GM23338 (cell line): ENCODE measurements around the gene CRTC1. TPM values are rescaled to one million over a fixed set of nuclear protein-coding genes. Genes with fewer than 3 reads are reported as not detected.

ENCODE experiments used
- ATAC-seq: fragments of 200-7000 bp; cut with Tn5 transposase; 3 replicates; pipeline ENCODE4 v1.9.1; 2020
- DNase-seq: peaks from one replicate; pipeline ENCODE4 v3.0.0-alpha.2; 2015; ENCODE audit warnings: low spot score
- H2AFZ ChIP-seq: fragments of 200-600 bp; sonication (generic); 2 replicates; pipeline ENCODE4 v1.8.0; 2016; ENCODE audit warnings: antibody characterized with exemption, mild to moderate bottlenecking, moderate library complexity
- H3F3A ChIP-seq: fragments of 200-600 bp; sonication (generic); replicated peaks from 2 replicates; pipeline ENCODE4 v1.8.0; 2017; ENCODE audit warnings: antibody characterized with exemption, mixed run types, low read depth
- H3K27ac ChIP-seq: fragments of 200-600 bp; sonication (generic); 2 replicates; pipeline ENCODE4 v1.6.1; 2016; ENCODE audit warnings: low read depth
- H3K27me3 ChIP-seq: fragments of 200-600 bp; sonication (generic); 2 replicates; pipeline ENCODE4 v1.8.0; 2016; ENCODE audit warnings: mild to moderate bottlenecking, mixed run types, moderate library complexity; ENCODE audit not compliant: insufficient read depth
- H3K36me3 ChIP-seq: fragments of 200-600 bp; sonication (generic); 2 replicates; pipeline ENCODE4 v1.8.0; 2016; ENCODE audit warnings: mild to moderate bottlenecking; ENCODE audit not compliant: insufficient read depth
- H3K4me1 ChIP-seq: fragments of 200-600 bp; sonication (generic); 2 replicates; pipeline ENCODE4 v1.8.0; 2016; ENCODE audit warnings: mild to moderate bottlenecking, moderate library complexity; ENCODE audit not compliant: insufficient read depth
- H3K4me2 ChIP-seq: fragments of 200-600 bp; sonication (generic); 2 replicates; pipeline ENCODE4 v1.7.1; 2017; ENCODE audit warnings: mixed run types
- H3K4me3 ChIP-seq: fragments of 200-600 bp; sonication (generic); 2 replicates; pipeline ENCODE4 v1.6.1; 2016; ENCODE audit warnings: mixed run types
- H3K79me2 ChIP-seq: fragments of 200-600 bp; sonication (generic); replicated peaks from 2 replicates; pipeline ENCODE4 v1.8.0; 2017; ENCODE audit warnings: mild to moderate bottlenecking; ENCODE audit not compliant: insufficient read depth
- H3K9me2 ChIP-seq: fragments of 200-600 bp; sonication (generic); 2 replicates; pipeline ENCODE4 v1.8.0; 2017; ENCODE audit not compliant: insufficient read depth
- H4K20me1 ChIP-seq: fragments of 200-600 bp; sonication (generic); replicated peaks from 2 replicates; pipeline ENCODE4 v1.8.0; 2017; ENCODE audit warnings: mild to moderate bottlenecking; ENCODE audit not compliant: insufficient read depth
- H3K27ac Mint-ChIP-seq: 2 replicates; pipeline ENCODE4 v1.8.0; 2020; ENCODE audit warnings: inconsistent platforms, mild to moderate bottlenecking, moderate library complexity, mixed read lengths
- H3K27me3 Mint-ChIP-seq: 3 replicates; pipeline ENCODE4 v1.8.0; 2022; ENCODE audit warnings: low read depth, mild to moderate bottlenecking, moderate library complexity, mixed read lengths, inconsistent platforms; ENCODE audit not compliant: insufficient read depth, poor library complexity
- H3K36me3 Mint-ChIP-seq: 3 replicates; pipeline ENCODE4 v1.8.0; 2021; ENCODE audit warnings: low read depth, mild to moderate bottlenecking, inconsistent platforms, moderate library complexity, mixed read lengths
- H3K4me1 Mint-ChIP-seq: 3 replicates; pipeline ENCODE4 v1.8.0; 2020; ENCODE audit warnings: mild to moderate bottlenecking, inconsistent platforms, mixed read lengths
- H3K4me3 Mint-ChIP-seq: 3 replicates; pipeline ENCODE4 v1.8.0; 2021; ENCODE audit warnings: moderate library complexity, mild to moderate bottlenecking, inconsistent platforms, mixed read lengths
- H3K9me3 Mint-ChIP-seq: 3 replicates; pipeline ENCODE4 v1.8.0; 2020; ENCODE audit warnings: moderate library complexity, mild to moderate bottlenecking, inconsistent platforms, mixed read lengths
- CREB1 ChIP-seq: fragments of 250-450 bp; sonication (Bioruptor Pico); IDR thresholded peaks from 2 replicates; pipeline ENCODE4 v1.5.0; 2020; ENCODE audit warnings: low read depth, mild to moderate bottlenecking, moderate library complexity
- EZH2 ChIP-seq: fragments of 200-600 bp; sonication (generic); IDR thresholded peaks from one replicate; pipeline ENCODE4 v1.8.0; 2017; ENCODE audit warnings: antibody characterized with exemption, mild to moderate bottlenecking, low read depth; ENCODE audit not compliant: unreplicated experiment
- EZH2phosphoT487 ChIP-seq: fragments of 200-600 bp; sonication (generic); IDR thresholded peaks from one replicate; pipeline ENCODE4 v1.8.1; 2018; ENCODE audit warnings: antibody characterized with exemption; ENCODE audit not compliant: unreplicated experiment
- JUNB ChIP-seq: IDR thresholded peaks from one replicate; pipeline ENCODE4 v1.6.1; 2016; ENCODE audit warnings: antibody characterized with exemption; ENCODE audit not compliant: unreplicated experiment
- NANOG ChIP-seq: IDR thresholded peaks from 2 replicates; pipeline ENCODE4 v1.6.1; 2016; ENCODE audit warnings: antibody characterized with exemption, borderline replicate concordance
- POLR2AphosphoS5 ChIP-seq: IDR thresholded peaks from 2 replicates; pipeline ENCODE4 v1.6.1; 2016; ENCODE audit warnings: antibody characterized with exemption, low read depth
- STAT1 ChIP-seq: IDR thresholded peaks from one replicate; pipeline ENCODE4 v1.6.1; 2016; ENCODE audit warnings: antibody characterized with exemption; ENCODE audit not compliant: unreplicated experiment
- ZNF114 ChIP-seq: fragments of 250-450 bp; sonication (Bioruptor Pico); IDR thresholded peaks from 2 replicates; pipeline ENCODE4 v1.5.0; 2020; ENCODE audit warnings: mild to moderate bottlenecking, moderate library complexity
- ZNF331 ChIP-seq: fragments of 250-450 bp; sonication (Bioruptor Pico); IDR thresholded peaks from 2 replicates; pipeline ENCODE4 v1.5.0; 2020; ENCODE audit warnings: low read depth, mild to moderate bottlenecking, moderate library complexity
- polyA plus RNA-seq: library from polyadenylated mRNA; unstranded; fragments of >200 nt; fragmentation: Nextera tagmentation; extraction: Ambion mirVana; gene quantifications from 2 replicates; pipeline ENCODE4 v1.2.1, GENCODE V29; 2016
- total RNA-seq: library from RNA; depleted of rRNA; stranded (reverse); fragments of >200 nt; shearing (Covaris generic); gene quantifications from 2 replicates; pipeline ENCODE4 v1.2.3, GENCODE V29; 2014
- TF ChIP-seq, protein P1 (sequence below): IDR thresholded peaks from one replicate; pipeline ENCODE4 v1.6.1; 2018; ENCODE audit warnings: antibody characterized with exemption; ENCODE audit not compliant: unreplicated experiment
- TF ChIP-seq, protein P2 (sequence below): fragments of 250-450 bp; sonication (Bioruptor Pico); IDR thresholded peaks from 2 replicates; pipeline ENCODE4 v1.5.0; 2020; ENCODE audit warnings: mild to moderate bottlenecking, moderate library complexity
- TF ChIP-seq, protein P3 (sequence below): IDR thresholded peaks from 2 replicates; pipeline ENCODE4 v1.6.1; 2016; ENCODE audit warnings: antibody characterized with exemption
- TF ChIP-seq, protein P4 (sequence below), 2 experiments: fragments of 200-600 bp in 1 of 2; sonication (generic) in 1 of 2; conservative IDR thresholded peaks; 2 replicates each; pipeline versions ENCODE4 v1.5.1 to v1.6.1; 2016 to 2017; ENCODE audit warnings: antibody characterized with exemption in 2 of 2, low read depth in 2 of 2, mild to moderate bottlenecking in 2 of 2, moderate library complexity in 1 of 2

The CRTC1 gene
- total and polyA plus RNA-seq, 2 experiments from 2014 or later: 5.4 to 8.4 TPM

DNA sequence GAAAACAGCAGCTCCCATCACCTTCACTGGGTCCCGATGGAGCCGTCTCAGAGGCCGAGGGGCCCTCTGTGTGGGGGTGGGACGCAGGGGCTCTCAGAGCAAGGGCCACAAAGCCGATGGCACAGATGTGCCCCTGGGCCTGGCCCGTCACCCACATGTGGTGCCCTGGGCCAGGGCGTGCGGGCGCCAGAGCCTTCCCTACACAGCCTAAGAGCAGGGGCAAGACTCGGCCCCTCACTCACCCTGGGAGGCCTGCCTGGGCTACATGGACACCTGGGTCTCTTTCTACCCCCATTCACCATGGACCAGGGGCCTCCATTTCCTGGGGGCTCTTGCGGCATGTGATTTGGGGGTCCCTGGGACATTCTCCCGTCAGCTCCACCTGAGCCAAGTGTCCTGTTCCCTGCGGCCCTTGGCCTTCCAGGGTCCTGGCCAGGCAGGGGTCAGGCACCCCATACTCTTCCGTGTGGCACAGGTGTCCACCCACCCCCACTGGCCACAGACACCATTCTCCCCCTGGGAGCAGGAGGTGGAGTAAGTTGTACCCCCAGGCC lies 97.6 kb downstream of the CRTC1 start:
- TF ChIP-seq NANOG (no peak), POLR2AphosphoS5 (no peak), JUNB (no peak), ZNF331 (CRISPR knock-in tag) (no peak), ZNF114 (CRISPR knock-in tag) (no peak), EZH2phosphoT487 (no peak), CREB1 (no peak), EZH2 (no peak), STAT1 (no peak)
- TF ChIP-seq, protein P1, sequence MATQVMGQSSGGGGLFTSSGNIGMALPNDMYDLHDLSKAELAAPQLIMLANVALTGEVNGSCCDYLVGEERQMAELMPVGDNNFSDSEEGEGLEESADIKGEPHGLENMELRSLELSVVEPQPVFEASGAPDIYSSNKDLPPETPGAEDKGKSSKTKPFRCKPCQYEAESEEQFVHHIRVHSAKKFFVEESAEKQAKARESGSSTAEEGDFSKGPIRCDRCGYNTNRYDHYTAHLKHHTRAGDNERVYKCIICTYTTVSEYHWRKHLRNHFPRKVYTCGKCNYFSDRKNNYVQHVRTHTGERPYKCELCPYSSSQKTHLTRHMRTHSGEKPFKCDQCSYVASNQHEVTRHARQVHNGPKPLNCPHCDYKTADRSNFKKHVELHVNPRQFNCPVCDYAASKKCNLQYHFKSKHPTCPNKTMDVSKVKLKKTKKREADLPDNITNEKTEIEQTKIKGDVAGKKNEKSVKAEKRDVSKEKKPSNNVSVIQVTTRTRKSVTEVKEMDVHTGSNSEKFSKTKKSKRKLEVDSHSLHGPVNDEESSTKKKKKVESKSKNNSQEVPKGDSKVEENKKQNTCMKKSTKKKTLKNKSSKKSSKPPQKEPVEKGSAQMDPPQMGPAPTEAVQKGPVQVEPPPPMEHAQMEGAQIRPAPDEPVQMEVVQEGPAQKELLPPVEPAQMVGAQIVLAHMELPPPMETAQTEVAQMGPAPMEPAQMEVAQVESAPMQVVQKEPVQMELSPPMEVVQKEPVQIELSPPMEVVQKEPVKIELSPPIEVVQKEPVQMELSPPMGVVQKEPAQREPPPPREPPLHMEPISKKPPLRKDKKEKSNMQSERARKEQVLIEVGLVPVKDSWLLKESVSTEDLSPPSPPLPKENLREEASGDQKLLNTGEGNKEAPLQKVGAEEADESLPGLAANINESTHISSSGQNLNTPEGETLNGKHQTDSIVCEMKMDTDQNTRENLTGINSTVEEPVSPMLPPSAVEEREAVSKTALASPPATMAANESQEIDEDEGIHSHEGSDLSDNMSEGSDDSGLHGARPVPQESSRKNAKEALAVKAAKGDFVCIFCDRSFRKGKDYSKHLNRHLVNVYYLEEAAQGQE: no peak
- TF ChIP-seq, protein P2, sequence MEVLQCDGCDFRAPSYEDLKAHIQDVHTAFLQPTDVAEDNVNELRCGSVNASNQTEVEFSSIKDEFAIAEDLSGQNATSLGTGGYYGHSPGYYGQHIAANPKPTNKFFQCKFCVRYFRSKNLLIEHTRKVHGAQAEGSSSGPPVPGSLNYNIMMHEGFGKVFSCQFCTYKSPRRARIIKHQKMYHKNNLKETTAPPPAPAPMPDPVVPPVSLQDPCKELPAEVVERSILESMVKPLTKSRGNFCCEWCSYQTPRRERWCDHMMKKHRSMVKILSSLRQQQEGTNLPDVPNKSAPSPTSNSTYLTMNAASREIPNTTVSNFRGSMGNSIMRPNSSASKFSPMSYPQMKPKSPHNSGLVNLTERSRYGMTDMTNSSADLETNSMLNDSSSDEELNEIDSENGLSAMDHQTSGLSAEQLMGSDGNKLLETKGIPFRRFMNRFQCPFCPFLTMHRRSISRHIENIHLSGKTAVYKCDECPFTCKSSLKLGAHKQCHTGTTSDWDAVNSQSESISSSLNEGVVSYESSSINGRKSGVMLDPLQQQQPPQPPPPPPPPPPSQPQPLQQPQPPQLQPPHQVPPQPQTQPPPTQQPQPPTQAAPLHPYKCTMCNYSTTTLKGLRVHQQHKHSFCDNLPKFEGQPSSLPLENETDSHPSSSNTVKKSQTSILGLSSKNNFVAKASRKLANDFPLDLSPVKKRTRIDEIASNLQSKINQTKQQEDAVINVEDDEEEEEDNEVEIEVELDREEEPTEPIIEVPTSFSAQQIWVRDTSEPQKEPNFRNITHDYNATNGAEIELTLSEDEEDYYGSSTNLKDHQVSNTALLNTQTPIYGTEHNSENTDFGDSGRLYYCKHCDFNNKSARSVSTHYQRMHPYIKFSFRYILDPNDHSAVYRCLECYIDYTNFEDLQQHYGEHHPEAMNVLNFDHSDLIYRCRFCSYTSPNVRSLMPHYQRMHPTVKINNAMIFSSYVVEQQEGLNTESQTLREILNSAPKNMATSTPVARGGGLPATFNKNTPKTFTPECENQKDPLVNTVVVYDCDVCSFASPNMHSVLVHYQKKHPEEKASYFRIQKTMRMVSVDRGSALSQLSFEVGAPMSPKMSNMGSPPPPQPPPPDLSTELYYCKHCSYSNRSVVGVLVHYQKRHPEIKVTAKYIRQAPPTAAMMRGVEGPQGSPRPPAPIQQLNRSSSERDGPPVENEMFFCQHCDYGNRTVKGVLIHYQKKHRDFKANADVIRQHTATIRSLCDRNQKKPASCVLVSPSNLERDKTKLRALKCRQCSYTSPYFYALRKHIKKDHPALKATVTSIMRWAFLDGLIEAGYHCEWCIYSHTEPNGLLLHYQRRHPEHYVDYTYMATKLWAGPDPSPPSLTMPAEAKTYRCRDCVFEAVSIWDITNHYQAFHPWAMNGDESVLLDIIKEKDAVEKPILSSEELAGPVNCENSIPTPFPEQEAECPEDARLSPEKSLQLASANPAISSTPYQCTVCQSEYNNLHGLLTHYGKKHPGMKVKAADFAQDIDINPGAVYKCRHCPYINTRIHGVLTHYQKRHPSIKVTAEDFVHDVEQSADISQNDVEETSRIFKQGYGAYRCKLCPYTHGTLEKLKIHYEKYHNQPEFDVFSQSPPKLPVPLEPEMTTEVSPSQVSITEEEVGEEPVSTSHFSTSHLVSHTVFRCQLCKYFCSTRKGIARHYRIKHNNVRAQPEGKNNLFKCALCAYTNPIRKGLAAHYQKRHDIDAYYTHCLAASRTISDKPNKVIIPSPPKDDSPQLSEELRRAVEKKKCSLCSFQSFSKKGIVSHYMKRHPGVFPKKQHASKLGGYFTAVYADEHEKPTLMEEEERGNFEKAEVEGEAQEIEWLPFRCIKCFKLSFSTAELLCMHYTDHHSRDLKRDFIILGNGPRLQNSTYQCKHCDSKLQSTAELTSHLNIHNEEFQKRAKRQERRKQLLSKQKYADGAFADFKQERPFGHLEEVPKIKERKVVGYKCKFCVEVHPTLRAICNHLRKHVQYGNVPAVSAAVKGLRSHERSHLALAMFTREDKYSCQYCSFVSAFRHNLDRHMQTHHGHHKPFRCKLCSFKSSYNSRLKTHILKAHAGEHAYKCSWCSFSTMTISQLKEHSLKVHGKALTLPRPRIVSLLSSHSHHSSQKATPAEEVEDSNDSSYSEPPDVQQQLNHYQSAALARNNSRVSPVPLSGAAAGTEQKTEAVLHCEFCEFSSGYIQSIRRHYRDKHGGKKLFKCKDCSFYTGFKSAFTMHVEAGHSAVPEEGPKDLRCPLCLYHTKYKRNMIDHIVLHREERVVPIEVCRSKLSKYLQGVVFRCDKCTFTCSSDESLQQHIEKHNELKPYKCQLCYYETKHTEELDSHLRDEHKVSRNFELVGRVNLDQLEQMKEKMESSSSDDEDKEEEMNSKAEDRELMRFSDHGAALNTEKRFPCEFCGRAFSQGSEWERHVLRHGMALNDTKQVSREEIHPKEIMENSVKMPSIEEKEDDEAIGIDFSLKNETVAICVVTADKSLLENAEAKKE (CRISPR knock-in tag): no peak
- TF ChIP-seq, protein P3, sequence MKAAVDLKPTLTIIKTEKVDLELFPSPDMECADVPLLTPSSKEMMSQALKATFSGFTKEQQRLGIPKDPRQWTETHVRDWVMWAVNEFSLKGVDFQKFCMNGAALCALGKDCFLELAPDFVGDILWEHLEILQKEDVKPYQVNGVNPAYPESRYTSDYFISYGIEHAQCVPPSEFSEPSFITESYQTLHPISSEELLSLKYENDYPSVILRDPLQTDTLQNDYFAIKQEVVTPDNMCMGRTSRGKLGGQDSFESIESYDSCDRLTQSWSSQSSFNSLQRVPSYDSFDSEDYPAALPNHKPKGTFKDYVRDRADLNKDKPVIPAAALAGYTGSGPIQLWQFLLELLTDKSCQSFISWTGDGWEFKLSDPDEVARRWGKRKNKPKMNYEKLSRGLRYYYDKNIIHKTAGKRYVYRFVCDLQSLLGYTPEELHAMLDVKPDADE: no peak
- TF ChIP-seq, protein P4, sequence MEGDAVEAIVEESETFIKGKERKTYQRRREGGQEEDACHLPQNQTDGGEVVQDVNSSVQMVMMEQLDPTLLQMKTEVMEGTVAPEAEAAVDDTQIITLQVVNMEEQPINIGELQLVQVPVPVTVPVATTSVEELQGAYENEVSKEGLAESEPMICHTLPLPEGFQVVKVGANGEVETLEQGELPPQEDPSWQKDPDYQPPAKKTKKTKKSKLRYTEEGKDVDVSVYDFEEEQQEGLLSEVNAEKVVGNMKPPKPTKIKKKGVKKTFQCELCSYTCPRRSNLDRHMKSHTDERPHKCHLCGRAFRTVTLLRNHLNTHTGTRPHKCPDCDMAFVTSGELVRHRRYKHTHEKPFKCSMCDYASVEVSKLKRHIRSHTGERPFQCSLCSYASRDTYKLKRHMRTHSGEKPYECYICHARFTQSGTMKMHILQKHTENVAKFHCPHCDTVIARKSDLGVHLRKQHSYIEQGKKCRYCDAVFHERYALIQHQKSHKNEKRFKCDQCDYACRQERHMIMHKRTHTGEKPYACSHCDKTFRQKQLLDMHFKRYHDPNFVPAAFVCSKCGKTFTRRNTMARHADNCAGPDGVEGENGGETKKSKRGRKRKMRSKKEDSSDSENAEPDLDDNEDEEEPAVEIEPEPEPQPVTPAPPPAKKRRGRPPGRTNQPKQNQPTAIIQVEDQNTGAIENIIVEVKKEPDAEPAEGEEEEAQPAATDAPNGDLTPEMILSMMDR (conservative IDR thresholded peaks at IDR 0.05; ENCODE audit: low read depth in 2 of 2): no peak
- peaks cover 89% of the 10 kb centered on the region for H3K27me3 ChIP-seq

More for the DNA sequence above, 97.6 kb downstream of the CRTC1 start:
- no peak overlapping the region for H3K4me3 ChIP-seq
- DNase-seq (no peak), ATAC-seq (no peak)
- no peaks in the 10 kb centered on the region for H3F3A ChIP-seq
- Mint-ChIP-seq H3K4me1 (peaks cover 4% of the 10 kb centered on the region; the same call in 2 of the 3 replicates), H3K27me3 (peaks cover 75% of the 10 kb centered on the region), H3K27ac (no peak overlapping the region), H3K4me3 (no peak overlapping the region), H3K9me3 (no peaks in the 10 kb centered on the region; the same call in 2 of the 3 replicates), H3K36me3 (no peaks in the 10 kb centered on the region)
- H3K4me1 ChIP-seq: peaks cover 4% of the 10 kb centered on the region; the same call in 1 of the 2 replicates
- no peak overlapping the region for H3K4me2 ChIP-seq
- peaks cover 9% of the 10 kb centered on the region; the same call in 1 of the 2 replicates for H4K20me1 ChIP-seq
- no peak overlapping the region for H3K27ac ChIP-seq
- no peak overlapping the region for H2AFZ ChIP-seq
- no peaks in the 10 kb centered on the region for H3K9me2 ChIP-seq
- H3K36me3 ChIP-seq: no peaks in the 10 kb centered on the region
- no peaks in the 10 kb centered on the region for H3K79me2 ChIP-seq
